Superior temporal gyrus (tissue), 1 donor: ENCODE results near the gene NUP54.

ENCODE experiments used
- DNase-seq: peaks from one replicate; pipeline ENCODE4 v3.0.0-alpha.2; 2016; ENCODE audit errors: extremely low spot score

The NUP54 gene, protein sequence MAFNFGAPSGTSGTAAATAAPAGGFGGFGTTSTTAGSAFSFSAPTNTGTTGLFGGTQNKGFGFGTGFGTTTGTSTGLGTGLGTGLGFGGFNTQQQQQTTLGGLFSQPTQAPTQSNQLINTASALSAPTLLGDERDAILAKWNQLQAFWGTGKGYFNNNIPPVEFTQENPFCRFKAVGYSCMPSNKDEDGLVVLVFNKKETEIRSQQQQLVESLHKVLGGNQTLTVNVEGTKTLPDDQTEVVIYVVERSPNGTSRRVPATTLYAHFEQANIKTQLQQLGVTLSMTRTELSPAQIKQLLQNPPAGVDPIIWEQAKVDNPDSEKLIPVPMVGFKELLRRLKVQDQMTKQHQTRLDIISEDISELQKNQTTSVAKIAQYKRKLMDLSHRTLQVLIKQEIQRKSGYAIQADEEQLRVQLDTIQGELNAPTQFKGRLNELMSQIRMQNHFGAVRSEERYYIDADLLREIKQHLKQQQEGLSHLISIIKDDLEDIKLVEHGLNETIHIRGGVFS

DNA sequence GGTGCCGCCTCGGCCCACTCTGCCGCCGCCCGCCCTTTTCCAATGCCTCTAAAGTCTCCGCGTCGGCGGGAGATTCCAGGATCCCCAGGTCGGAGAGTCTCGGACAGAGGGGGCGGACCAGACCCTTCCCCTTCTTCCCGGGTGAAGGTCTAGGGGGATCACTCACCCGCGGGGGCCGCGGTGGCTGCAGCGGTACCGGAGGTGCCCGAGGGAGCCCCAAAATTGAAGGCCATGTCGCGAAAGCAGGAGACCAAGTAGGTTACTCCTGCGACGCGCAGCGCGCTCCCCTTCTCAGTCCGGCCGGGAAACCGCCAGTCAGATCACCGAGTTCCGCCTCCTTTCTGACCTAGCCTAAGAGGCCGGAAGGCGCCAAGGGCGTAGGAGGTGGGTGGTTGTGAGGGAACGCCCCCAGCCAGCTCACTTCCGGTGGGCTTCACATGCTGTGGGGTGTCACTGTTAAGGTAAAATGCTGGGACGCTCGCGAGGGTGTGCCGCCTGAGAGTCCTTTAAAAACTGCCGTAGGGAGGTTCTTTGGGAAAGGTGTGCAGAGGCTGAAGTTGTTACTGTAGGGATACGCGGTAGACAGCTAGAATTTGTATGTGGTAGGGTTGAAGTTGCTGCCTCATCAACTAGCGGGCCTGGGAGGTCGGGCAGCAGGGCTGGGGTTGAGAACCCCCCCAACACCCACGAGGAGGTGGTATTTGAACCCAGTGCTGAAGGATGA is at the start of gene NUP54:
NUP54 (minus strand) TSS at position 256 of the 724 bp plus-strand sequence; CDS start at position 233, 23 bp downstream.
- DNase-seq: peak; percentile 95

GRCh38 chr4:76197031-76197743 is 49.0 kb upstream of the NUP54 start:
- peak; percentile 58 for DNase-seq

DNA sequence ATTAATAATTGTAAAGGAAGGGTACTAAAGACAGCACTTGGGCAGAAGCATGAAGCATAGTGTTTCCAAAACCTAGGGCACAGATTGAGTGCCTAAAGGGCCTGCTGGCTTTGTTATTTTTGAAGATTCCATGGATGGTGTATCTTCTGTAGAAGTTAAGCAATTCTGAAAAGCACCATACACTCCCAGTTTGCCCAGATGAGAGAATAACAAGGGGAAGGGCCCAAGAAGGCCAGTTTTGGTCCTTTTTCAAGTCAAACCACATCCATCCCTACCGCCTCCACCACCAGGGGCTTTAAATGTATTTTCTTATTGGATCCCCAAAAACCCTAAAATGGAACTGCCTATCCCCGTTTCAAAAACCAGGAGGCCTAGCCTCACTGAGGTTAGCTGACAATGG is 48.2 kb upstream of the NUP54 start:
- no peak for DNase-seq

DNA sequence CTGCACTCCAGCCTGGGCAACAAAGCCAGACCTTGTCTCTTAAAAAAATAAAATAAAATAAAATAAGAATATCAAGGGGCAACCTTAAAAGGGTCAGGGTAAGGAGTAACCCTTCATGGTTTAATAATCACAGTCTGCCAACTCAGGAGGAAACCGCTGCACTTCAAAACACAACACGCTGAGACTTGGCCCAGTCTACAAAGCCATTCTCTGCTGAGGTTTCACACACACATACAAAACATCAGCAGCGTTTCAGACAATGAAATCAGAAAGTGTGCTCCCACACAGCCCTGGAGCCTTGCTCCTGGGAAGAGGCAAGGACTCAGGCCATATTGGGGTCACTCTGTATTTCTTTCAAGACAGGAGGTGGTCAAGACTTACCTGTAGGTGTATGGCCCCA is 47.1 kb upstream of the NUP54 start:
- DNase-seq: no peak

DNA sequence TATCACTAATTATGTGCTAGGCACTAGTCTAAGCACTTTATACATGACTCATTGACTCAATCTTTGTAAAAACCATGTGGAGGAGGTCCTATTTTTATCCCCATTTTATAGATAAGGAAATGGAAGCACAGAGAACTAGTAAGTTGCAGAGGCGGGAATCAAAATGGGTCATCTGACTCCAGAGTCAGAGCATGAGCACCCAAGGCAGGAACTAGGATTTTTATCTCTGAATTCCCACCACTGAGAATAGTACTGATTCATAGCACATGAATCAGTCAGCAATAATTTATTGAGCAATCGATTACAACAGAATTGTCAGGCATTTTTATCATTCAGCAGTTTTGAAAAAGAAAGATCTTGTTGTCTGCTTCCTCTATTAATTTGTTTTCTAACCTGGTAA is 46.1 kb upstream of the NUP54 start:
- no peak for DNase-seq

GRCh38 chr4:76192236-76192635 is 44.0 kb upstream of the NUP54 start:
- DNase-seq: no peak

DNA sequence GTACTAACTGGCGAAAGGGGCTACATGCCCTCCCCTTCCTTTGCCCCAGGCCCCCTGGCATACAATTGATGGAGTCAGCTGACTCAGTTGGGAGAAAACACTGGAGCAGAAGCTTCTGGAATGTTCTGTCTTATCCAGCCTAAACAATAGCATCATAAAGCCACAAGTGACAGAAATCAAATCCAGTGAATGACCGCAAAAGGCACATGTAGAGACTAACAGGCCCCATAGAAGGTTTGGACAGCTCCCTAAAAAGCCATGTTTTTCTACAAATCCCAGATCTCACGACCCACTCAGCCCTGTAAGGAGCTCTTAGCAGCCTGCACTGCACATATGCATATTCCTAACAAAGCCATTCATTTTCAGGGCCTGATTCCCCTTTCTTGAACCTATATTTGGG is 40.4 kb upstream of the NUP54 start:
- peak; percentile 46 for DNase-seq

DNA sequence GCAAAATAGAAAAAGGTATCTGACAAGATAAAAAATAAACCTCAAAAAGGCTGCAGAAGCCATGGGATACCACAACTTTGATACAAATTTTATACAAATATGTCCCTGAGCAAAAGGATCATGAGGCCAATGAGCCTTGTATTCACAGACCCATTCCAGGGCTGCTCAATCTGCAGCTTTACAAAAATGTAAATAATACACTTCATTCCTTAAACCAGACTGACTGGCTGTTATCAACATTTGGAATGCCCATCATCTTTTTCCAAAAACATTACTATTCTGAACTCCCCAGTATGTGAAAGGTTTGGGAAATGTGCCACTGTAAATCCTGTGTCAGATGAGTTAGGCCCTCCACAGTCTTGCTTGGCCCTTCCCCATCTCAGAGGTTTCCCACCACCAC is 40.0 kb upstream of the NUP54 start:
- DNase-seq: peak; percentile 50

DNA sequence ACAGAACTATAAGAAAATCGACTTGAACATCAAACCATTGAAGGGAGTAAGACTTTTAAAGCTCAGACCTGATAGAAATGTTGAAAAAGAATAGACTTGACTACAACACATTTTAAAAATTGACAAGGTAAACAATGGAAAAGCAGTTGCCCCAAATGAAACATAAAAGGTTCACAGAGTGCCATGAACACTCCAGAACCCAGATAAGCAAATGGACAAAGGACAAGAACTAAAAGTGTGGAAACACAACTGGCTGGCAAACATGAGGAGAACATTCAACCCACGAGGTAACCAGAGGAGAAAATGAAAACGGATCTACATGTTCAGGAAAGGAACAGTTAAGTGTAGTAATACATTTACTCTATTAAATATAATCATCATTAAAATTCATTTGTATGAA is 39.0 kb upstream of the NUP54 start:
- DNase-seq: no peak

DNA sequence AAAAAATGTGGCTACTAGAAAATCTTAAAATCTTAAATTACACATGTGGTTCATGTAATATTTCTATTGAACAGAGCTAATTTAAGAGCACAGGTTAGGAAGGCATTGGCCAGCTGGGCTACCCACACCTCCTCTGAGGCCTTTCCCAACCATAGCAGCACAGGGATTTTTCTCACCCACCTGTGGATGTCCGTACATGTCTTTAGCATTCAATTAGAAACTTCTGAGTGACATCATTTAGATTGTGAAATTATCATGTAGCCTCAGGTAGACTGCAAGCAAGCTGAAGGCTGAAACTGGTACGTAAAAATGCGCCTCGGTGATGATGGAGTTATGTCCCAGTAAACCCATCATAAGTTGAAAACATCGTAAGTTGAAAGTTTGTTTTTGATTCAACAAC is 34.3 kb upstream of the NUP54 start:
- no peak for DNase-seq

- DNase-seq: peak; percentile 98
These were observed 31.5 kb upstream of the NUP54 start for GRCh38 chr4:76179398-76180318.

GRCh38 chr4:76178296-76178695 is 30.1 kb upstream of the NUP54 start:
- DNase-seq: no peak

DNA sequence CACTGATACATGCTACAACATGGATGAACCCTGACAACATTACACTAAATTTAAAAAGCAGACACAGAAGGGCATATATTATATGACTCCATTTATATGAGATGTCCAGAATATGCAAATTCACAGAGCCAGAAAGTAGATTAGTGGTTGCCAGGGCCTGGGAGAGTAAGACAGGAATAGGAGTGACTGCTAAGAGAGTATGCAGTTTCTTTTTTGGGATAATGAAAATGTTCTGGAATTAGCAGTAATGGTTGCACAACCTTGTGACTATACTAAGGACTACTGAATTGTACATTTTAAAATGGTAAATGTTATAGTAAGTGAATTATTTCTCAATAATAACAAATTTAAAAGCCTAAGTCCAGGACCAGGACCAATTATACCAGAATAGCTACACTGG is 29.5 kb upstream of the NUP54 start:
- no peak for DNase-seq

DNA sequence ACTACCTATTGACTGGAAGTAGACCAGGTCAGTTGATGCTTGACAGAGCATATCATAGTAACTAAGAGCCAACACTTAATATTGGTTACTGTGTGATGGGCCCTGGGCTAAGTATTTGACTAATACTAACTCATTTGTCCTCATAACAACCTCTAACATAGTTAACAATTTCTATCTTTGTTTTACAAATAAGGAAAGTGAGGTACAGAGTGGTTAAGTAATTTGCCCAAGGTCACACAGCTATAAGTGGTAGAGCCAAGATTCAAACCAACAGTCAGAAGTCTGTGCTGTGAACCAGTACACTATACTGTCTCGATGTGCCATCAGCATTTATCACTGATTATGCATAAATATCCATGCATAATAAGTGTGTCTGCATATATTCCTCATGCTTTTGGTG is 27.1 kb upstream of the NUP54 start:
- no peak for DNase-seq

DNA sequence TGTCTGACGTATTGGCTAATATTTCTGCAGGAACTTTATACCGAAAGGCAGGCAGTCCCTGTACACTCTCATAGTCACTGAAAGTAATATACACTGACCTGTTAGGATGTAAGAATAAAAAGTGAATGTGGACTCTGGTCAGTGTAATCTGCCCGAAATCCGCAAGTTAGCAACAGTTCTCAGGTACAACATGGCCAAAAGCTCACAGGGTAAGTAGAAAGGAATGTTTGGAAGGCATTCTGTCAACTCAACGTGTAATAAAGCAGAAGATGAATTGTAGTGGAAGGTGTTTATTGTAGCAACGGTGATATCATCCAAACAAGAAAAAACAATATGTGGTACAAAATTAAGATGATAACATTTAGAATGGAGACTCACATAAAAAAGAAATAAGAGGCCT is 26.0 kb upstream of the NUP54 start:
- DNase-seq: no peak

DNA sequence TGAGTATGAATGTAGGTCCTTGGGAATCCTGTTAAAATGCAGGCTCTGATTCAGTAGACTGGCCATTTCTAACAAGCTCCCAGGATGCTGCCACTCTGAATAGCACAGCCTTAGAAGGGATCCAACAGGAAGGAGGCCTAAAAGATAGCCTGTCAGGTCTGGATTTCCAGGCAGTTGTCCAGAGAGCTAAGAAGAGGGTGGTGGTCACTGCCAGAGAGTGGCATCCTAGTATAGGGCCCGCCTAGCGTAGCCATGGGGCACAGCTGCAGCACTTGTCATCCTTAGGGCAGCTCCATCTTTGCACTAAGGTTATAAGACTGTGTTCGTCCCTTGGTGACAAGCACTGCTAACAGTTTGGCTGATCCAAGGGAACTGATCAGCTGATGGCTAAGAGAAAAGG is 20.5 kb upstream of the NUP54 start:
- DNase-seq: no peak

GRCh38 chr4:76166480-76166879 is 18.3 kb upstream of the NUP54 start:
- DNase-seq: no peak

DNA sequence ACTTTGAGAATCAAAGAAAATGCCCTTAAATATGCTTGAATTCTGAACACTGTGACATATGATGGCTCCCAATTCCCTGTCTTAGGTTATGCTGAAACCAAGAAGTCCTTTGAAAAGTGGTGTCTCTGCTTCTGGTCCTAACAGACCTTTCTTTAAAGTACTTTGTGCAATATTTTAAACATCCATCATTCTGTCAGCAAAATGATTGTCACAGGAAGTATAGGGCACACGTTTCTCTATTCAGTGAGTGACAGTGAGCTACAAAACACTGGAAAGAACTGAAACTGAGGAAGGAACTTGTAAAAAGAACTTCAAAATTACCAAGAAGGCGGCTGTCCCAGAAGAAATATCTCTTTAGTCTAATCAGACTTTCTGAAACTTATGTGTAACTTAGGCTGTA is 12.2 kb upstream of the NUP54 start:
- no peak for DNase-seq

DNA sequence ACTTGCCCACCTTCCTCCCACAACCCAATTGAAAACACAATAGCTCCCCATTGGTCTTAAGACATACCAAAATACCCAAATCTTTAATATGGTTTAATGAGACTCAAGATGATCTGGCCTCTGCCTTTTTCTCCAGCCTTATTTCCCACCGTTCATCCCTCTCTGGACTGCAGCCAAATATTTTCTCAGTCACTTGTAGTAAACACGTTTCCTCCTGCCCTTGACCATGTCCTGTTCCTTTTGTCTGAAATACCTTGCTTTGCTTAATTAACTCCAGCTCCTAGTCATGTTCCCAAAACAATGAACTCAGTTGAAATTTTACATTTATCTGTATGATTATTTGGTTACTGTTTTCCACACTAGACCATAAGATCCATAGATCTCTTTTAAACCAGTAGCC is 8.4 kb upstream of the NUP54 start:
- no peak for DNase-seq

DNA sequence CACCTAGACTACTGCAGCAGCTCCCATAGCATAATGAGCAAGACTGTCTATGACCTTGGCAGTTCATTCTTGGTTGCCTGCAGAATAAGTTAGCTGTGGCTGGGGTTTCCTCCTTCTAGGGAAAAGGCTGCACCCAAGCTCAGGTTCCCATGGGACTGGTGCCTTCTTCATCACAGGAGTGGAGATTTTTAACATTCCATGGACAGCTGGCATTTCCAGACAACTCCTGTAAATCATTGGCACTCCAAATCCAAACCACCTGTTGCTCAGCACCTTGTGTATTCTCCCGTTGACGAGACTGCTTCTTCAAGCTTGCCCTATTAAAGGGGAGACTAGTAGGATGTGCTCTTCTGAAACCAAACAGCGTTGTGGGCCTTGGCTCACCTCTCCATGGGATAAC is 7.8 kb upstream of the NUP54 start:
- DNase-seq: no peak

- DNase-seq: peak; percentile 73
These were observed 5.2 kb upstream of the NUP54 start for GRCh38 chr4:76153356-76153755.
